Prostate gland (tissue), 2 donors: ENCODE results near the gene SGPL1.

ENCODE experiments used
- POLR2A ChIP-seq: fragments of 450-650 bp; IDR thresholded peaks from one replicate; pipeline ENCODE4 v1.6.1; 2016; ENCODE audit warnings: antibody characterized with exemption, mild to moderate bottlenecking
- POLR2AphosphoS5 ChIP-seq: sonication (generic); formaldehyde crosslinking; IDR thresholded peaks from one replicate; pipeline ENCODE4 v1.6.1; 2017; ENCODE audit warnings: antibody characterized with exemption
- TF ChIP-seq, protein P1 (sequence below), 4 experiments: fragments of 200-600 bp in 2 of 4; fragments of 450-650 bp in 2 of 4; sonication (generic) in 2 of 4; IDR thresholded peaks; 1 replicate in 3 of 4; 2 replicates in 1 of 4; pipeline ENCODE4 v1.5.1; 2016 to 2019; ENCODE audit warnings: antibody characterized with exemption in 4 of 4, mild to moderate bottlenecking in 2 of 4, moderate library complexity in 2 of 4

DNA sequence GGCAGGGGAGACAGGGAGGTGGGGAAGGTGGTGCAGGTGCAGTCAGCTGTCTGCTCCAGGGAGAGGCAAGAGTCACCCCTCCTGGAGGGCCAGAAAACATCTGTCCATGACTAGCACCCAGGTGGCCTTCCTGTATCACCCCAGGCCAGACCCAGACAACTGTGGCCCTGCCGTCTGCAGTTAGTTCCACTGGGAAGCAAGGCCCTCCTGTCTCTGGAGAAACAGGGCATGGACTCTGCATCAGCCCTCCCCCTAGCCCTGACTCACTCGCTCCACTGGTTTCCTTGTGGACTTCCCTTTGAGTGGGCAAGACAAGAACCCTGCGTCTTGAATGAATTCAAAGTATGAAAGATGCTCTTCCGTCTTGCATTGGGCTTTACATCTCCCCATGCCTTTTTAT lies 43.1 kb upstream of the SGPL1 start:
- TF ChIP-seq, protein P1, sequence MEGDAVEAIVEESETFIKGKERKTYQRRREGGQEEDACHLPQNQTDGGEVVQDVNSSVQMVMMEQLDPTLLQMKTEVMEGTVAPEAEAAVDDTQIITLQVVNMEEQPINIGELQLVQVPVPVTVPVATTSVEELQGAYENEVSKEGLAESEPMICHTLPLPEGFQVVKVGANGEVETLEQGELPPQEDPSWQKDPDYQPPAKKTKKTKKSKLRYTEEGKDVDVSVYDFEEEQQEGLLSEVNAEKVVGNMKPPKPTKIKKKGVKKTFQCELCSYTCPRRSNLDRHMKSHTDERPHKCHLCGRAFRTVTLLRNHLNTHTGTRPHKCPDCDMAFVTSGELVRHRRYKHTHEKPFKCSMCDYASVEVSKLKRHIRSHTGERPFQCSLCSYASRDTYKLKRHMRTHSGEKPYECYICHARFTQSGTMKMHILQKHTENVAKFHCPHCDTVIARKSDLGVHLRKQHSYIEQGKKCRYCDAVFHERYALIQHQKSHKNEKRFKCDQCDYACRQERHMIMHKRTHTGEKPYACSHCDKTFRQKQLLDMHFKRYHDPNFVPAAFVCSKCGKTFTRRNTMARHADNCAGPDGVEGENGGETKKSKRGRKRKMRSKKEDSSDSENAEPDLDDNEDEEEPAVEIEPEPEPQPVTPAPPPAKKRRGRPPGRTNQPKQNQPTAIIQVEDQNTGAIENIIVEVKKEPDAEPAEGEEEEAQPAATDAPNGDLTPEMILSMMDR (IDR thresholded peaks at IDR 0.05): no peak
- TF ChIP-seq POLR2AphosphoS5: no peak
- TF ChIP-seq POLR2A: no peak
